ENCODE measurements around the gene ZBTB20. TPM values are rescaled to one million over a fixed set of nuclear protein-coding genes. Genes with fewer than 3 reads are reported as not detected.

The ZBTB20 gene
- total RNA-seq, 6 experiments from 2014 or later, result 8.0 to 14.1 (median 10.4) TPM

DNA sequence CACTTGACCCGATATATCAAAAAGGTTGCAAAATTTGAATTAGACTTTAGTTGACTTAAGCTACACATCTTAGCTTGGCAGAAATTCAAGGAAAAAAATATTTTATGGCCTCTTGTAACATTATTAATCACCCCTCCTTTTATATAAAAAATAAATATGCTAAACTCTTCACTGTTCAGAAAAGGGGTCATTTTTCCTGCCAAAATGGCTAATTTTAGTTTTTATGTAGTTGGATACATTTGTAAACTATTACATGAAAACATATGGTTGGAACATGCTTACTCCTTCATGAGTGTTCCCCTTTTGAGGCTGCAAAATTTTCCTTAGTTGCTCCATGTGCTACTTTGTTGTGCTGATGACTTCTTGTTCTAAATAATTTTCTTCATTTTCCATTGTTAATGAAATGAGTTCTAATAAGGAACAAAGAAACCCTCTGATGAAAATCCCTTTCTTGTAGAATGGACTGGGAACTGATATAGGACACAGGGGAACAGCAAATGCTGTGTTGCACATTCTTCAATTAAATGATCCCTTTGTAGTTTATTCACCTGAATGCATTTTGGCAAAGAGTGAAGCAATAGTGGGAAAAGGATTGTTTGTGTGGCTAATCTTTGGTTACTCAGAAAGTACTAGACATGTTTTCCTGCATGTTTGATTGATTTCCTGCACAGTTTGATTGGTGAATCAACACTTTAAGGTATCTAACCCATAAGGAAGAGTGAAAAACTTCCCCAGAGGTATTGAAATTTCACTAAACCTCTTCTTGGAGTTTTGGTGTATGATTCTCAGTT, 503.9 kb downstream of the ZBTB20 start:
- no peak for DNase-seq
- Mint-ChIP-seq H3K4me1 (ENCODE audit: low read depth) (peaks cover 21% of the 10 kb centered on the region), H3K36me3 (ENCODE audit: low read depth) (no peaks in the 10 kb centered on the region), H3K4me3 (no peak overlapping the region), H3K27ac (no peak overlapping the region), H3K9me3 (no peaks in the 10 kb centered on the region), H3K27me3 (ENCODE audit: insufficient read depth) (no peaks in the 10 kb centered on the region)
- no peak for TF ChIP-seq CTCF (IDR thresholded peaks at IDR 0.05)

DNA sequence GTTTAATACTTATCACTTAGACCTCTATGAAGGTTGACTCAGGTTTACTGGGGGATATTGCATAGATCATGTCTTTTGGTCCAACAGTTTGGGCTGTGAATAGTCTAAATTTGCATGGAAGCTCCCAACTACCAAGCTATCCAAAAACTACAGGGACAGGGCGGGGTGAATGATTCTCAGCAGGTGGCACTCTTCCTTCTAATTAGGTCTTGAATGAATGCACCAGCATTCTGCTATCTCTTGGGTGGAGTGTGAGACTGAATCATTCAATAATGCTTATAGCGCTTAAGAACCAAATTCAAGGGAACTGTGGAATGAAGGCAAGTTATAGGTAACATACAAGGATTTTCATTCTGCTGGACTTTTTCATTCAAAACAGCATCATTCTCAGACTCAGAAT, 507.0 kb downstream of the ZBTB20 start:
- Mint-ChIP-seq H3K27me3 (ENCODE audit: insufficient read depth) (no peaks in the 10 kb centered on the region), H3K27ac (no peak overlapping the region), H3K4me3 (no peak overlapping the region), H3K9me3 (peaks cover 10% of the 10 kb centered on the region), H3K4me1 (ENCODE audit: low read depth) (peaks cover 8% of the 10 kb centered on the region), H3K36me3 (ENCODE audit: low read depth) (peaks cover 17% of the 10 kb centered on the region)
- no peak for TF ChIP-seq CTCF (IDR thresholded peaks at IDR 0.05)
- DNase-seq, result no peak

- Mint-ChIP-seq H3K4me1 (ENCODE audit: low read depth) (peaks cover 3% of the 10 kb centered on the region), H3K36me3 (ENCODE audit: low read depth) (peaks cover 17% of the 10 kb centered on the region), H3K4me3 (no peak overlapping the region), H3K27ac (no peak overlapping the region), H3K9me3 (peaks cover 12% of the 10 kb centered on the region), H3K27me3 (ENCODE audit: insufficient read depth) (no peaks in the 10 kb centered on the region)
- no peak for DNase-seq
- TF ChIP-seq CTCF (IDR thresholded peaks at IDR 0.05), result no peak
Measured at GRCh38 chr3:114639171-114639570, 507.9 kb downstream of the ZBTB20 start.

DNA sequence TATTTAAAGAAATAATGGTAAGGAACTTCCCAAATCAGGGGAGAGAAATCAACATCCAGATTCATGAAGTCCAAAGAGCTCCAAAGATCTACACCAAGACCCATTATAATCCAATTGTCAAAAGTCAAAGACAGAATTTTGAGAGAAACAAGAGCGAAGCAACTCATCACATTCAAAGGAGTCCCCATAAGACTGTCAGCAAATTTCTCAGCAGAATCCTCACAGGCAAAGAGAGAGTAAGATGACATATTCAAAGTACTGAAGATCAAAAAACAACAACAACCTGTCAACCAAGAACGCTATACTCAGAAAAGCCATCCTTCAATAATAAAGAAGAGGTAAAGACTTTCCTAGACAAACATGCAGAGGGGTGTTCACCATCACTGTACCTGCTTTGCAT, 511.2 kb downstream of the ZBTB20 start:
- DNase-seq, result no peak
- Mint-ChIP-seq H3K27me3 (ENCODE audit: insufficient read depth) (no peaks in the 10 kb centered on the region), H3K4me3 (no peak overlapping the region), H3K4me1 (ENCODE audit: low read depth) (no peaks in the 10 kb centered on the region), H3K27ac (no peak overlapping the region), H3K9me3 (peaks cover 12% of the 10 kb centered on the region), H3K36me3 (ENCODE audit: low read depth) (peaks cover 17% of the 10 kb centered on the region)
- TF ChIP-seq CTCF (IDR thresholded peaks at IDR 0.05), result no peak

DNA sequence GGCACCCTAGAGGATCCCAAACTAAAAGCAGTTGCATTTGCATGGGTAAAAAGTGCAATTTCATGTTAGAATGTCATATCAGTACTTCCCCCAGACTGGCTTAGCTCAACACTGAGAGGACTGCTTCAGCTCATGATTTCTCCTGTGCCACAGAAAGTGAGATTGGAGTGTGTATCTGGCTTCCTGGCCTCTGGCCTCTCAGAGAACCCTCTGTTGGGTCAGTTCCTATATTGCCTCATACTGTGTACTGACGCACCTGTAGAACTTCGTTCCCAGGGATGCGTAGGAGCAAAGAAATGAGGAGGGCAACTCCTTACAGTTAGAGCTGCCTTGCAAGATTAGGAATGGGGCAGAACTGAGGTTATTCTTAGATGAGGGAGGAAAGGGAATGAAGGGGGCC, 512.5 kb downstream of the ZBTB20 start:
- Mint-ChIP-seq H3K4me1 (ENCODE audit: low read depth) (no peaks in the 10 kb centered on the region), H3K27ac (no peak overlapping the region), H3K4me3 (no peak overlapping the region), H3K27me3 (ENCODE audit: insufficient read depth) (no peaks in the 10 kb centered on the region; the same call in 1 of the 2 replicates), H3K9me3 (peaks cover 12% of the 10 kb centered on the region), H3K36me3 (ENCODE audit: low read depth) (peaks cover 17% of the 10 kb centered on the region)
- no peak for DNase-seq
- TF ChIP-seq CTCF (IDR thresholded peaks at IDR 0.05), result no peak

All from HFFc6 (cell line).